Astrocyte of the cerebellum (primary cell): ENCODE data around the gene EZR.

ENCODE experiments used
- DNase-seq: peaks from one replicate; pipeline ENCODE4 v3.0.0-alpha.2; 2011; ENCODE audit warnings: low read depth
- H3K4me3 ChIP-seq: 2 replicates; pipeline ENCODE4 v1.5.1; 2011; ENCODE audit warnings: mild to moderate bottlenecking, low read depth, low read length, moderate library complexity
- CTCF ChIP-seq: IDR thresholded peaks from 2 replicates; pipeline ENCODE4 v1.5.1; 2012; ENCODE audit warnings: low read length, low read depth, moderate library complexity, mild to moderate bottlenecking; ENCODE audit errors: missing control alignments
- in situ Hi-C: cut with HindIII; loops from 2 replicates; pipeline ENCODE4 v1.10.0; 2017; ENCODE audit warnings: low sequenced_read_pairs

The EZR gene

DNA sequence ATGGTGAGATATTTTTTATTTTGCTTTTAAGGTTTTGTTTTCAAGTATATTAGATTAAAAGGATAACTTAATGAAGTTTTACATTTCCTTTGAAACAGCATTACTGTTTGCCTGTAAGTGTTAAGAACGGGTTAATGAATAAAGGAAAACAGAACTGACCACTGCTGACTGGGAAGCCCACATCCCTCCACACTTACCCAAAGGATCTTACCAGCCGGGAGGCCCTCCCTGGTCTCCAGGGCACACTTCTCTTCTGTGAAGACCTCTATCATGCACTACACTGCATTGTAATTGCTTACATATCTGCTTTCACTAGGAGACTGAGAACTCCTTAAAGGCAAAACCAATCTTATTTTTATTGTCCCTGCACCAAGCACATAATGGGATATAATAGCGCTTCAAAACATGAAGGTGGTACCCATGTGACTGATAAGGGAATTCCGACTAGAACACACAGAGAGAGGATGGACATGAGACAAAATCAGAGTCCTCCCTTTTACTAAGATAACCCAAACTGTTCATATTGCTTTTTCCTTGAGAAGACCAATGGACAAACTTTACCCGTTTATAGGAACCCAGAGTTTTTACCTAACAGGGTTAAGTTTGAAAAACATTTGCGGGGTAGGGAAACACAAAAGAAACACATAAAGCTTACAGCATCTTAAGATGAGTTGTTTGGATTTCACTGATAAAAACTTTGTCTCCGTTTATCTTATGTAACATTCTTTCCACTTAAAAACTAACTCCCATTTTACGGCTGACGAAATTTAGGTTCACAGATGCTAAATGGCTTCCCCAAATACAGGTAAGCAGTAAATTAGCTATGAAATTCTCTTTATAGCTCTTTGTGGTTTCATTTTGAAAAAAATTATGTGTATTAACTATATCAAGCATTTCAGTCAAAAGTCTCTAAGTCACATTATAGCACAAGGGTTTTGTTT, 8.7 kb downstream of the EZR start:
- no peak overlapping the region for H3K4me3 ChIP-seq
- no peak for DNase-seq
- in situ Hi-C loops: no loop called here
- no peak for TF ChIP-seq CTCF

- in situ Hi-C loops: no loop called here
- no peak overlapping the region for H3K4me3 ChIP-seq
- DNase-seq: no peak
- TF ChIP-seq CTCF: no peak
Measured at GRCh38 chr6:158808941-158809678, 10.1 kb downstream of the EZR start.

- no peak for TF ChIP-seq CTCF
- H3K4me3 ChIP-seq: no peak overlapping the region
- DNase-seq: no peak
- in situ Hi-C loops: no loop called here
Measured at GRCh38 chr6:158808442-158808833, 10.7 kb downstream of the EZR start.

- in situ Hi-C loops: no loop called here
- no peak overlapping the region for H3K4me3 ChIP-seq
- DNase-seq: no peak
- TF ChIP-seq CTCF: no peak
Measured at GRCh38 chr6:158807515-158808441, 11.4 kb downstream of the EZR start.

GRCh38 chr6:158805698-158806377, 13.3 kb downstream of the EZR start:
- no peak overlapping the region for H3K4me3 ChIP-seq
- in situ Hi-C loops: no loop called here
- DNase-seq: no peak
- no peak for TF ChIP-seq CTCF
